GM18511 (cell line): Measurements from ENCODE around the gene PHPT1.
"Not testable (repeated sequence)": the region's sequence is repeated elsewhere in the genome, so short reads cannot be mapped to it uniquely, and the experiment has no call there.

Experiments used
- ATAC-seq: cut with Tn5 transposase; IDR thresholded peaks from one replicate; pipeline ENCODE4 v1.9.1; 2021; ENCODE audit warnings: mild to moderate bottlenecking, moderate library complexity; ENCODE audit not compliant: unreplicated experiment

The PHPT1 gene

GRCh38 chr9:136823136-136824046, 25.8 kb upstream of the PHPT1 start:
- no peak for ATAC-seq

GRCh38 chr9:136824496-136825225, 24.5 kb upstream of the PHPT1 start:
- no peak for ATAC-seq

DNA sequence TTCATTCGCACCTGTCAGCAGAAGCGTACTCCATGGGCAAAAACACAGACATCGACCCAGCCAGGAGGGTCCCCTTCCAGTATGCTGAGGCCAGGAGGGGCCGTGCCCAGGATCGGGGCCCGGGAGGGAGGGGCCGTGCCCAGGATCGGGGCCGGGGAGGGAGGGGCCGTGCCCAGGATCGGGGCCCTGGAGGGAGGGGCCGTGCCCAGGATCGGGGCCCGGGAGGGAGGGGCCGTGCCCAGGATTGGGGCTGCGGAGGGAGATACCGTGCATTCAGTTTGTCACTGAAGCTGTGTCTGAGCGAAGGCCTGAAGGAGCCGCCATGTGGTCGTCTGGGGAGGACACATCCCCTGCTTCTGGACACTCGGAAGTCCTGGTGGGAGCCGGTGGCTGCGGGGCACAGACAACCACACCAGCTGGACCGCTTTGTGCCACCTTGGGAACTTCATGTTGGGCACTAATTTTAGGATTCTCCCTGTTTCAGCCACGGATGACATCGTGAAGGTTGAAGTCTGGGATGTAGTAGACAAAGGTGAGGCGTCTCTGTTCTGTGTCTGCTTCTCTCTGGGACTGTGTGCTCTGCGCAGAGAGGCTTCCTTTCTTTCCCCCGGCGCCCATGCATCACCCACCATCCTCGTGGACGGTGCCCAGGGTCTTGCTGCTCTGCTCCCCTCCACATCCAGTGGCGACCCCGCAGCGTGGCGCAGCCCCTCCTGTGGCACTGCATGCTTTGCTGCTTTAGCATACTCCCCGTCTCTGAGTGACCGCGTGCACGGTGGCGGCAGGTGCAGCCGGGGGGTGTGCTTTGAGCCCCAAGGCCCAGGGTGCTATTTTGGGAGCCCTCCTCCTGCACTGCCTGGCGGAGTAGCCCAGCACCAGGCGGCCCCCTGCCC, 23.7 kb upstream of the PHPT1 start:
- ATAC-seq: no peak

DNA sequence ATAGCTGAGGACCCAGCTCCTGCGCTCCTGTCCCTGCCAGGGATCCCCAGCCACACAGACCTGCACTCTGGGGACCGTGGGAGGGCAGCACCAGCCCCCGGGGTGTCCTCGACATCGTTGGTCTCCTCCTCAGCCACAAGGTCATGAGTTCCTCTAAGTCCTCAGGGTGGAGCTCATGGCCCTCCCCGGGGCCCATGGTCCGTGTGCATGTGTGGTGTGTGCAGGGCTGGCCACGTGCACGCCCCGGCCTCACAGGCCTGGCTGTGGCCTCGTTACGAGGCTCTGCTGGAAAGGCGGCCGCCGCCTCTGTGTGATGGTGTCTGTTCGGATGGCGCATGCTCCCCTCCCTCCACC, 23.0 kb upstream of the PHPT1 start:
- ATAC-seq: no peak

- ATAC-seq: no peak
These were observed 22.3 kb upstream of the PHPT1 start for GRCh38 chr9:136826703-136827582.

DNA sequence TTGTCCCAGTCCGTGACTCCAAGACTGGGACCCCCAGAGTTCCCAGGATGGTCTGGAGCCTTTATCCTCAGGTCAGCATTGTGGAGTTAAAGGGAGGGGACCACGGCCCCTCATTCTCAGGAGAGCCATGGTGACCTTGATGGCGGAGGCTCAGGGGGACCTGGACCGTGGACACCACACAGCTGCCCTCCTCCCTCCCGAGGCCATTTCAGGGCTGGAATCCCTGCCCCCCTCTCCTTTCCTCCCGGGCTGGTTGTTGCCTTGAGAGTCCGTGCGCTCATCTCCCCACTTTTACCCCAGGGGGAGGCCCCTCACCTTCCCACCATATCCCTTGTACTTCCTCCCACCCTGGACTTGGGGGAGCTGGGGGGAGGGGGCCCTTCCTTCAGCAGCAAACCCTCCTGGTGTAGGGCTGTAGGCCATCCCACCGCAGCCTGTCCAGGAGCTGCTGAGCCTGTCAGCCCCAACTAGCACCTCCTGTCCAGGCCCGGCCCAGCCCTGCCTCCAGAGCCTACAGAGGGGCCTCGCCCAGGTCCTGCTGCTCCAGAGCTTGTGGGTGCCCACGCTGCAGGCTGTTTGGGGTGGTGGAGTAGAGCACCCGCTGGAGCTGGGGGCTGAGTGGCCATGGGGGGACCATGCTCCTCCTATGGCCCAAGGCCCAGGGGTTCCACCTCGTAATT, 21.3 kb upstream of the PHPT1 start:
- ATAC-seq: no peak

DNA sequence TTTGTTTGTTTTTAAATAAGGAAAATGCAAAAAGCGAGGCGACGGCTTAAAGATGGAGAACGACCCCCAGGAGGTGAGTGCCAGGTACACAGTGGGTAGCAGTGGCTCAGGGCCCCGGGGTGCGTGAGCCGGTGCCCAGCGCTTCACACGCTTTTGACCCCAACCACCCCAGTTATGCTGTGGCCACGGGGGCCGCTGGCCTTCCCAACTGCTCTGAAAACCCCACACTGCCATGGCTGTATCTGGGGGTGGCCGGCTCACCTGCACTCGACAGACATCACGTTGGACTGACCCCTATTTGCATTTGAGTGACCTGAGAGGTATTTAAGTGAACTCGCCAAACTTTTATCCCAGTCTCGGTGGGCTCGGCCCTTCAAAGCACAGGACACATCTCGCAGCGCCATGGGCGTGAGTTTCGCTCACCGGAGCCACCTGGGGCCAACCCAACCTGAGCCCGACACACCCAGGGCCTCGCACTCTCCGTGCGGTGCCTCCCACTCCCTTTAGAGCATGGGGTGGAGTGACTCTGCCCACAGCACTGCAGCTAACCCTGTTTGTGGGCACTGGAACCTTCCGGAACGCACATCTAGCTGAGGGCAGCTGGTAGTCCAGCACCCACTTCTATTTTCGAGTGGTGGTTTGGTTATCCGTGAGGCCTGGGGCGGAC, 20.6 kb upstream of the PHPT1 start:
- no peak for ATAC-seq

DNA sequence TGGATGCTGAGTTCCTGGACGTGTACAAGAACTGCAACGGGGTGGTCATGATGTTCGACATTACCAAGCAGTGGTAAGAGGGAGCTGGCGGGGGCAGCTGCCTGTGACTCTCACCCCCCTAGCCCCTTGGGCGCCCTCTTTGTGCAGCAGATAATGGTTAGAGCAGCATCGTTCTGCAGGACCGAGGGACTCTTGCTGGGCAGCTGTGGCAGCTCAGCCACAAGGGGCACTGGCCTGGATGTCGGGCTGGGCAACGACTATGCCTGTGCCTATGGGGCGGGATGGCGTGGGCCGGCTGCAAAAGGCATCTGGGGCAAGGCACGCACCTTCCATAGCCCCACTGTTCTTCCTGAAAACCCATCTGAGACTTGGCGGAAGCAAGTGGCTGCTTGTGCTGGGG, 19.8 kb upstream of the PHPT1 start:
- ATAC-seq: no peak

DNA sequence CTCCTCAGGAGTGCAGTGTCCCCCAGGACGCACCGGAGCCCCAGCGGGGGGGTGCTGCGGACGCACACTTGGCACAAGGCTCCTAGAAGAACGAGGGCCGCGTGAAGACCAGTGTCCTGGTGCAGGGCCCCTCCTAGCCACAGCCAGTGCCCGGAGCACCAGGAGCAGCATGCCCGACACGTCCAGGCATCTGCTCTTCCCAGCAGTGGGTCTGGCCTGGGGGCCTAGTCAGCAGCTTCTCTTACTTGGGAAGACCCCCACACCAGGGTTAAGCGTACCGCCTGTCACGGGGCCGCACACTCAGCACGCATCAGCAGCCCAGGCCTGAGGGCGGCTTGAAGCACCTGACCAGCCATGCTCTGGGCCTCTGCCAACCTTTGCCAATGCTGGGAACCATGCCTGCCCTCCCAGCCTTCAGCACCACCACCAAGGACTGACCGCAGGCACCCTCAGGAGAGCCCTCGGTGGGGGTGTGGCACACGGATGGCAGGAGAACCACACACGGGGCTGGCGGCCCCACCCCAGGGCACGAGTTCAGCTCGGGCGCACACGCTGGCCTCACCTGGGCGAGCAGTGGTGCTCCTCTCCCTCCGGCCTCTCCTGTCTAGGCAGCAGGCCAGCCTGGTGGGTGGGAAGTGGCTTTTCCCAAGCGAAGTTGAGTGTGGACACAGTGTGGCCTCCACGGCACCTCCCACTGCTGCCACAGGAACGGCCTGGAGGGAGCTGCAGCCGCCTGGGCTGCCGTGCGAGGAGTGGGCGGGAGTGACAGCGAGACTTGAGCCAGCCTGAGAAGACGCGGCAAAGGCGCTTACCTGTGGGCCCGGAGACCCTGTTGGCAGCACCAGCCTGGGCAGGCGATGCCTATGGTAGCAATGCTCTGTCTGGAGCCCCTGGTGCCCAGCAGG, 19.0 kb upstream of the PHPT1 start:
- ATAC-seq: no peak

- no peak for ATAC-seq
These were observed 18.0 kb upstream of the PHPT1 start for GRCh38 chr9:136831002-136831719.

GRCh38 chr9:136831720-136832104, 17.5 kb upstream of the PHPT1 start:
- no peak for ATAC-seq

DNA sequence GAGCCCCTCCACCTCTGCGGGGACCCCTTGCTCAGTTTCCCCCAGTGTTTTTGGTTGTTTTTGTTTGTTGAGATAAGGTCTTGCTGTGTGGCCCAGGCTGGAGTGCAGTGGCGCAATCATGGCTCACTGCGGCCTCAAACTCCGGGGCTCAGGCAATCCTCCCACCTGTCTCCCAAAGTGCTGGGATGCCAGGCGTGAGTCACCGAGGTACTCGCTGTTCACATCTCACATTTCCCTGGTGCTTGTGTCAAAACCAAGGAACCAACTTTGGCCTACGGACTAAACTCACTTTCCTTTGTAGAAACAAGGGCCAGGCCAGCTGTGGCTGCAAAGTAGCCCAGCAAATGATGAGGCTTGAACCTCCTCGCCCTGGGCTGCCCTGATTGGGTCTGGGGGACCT, 16.6 kb upstream of the PHPT1 start:
- ATAC-seq: no peak

- ATAC-seq: not testable (repeated sequence)
These were observed 15.7 kb upstream of the PHPT1 start for GRCh38 chr9:136833381-136834048.

DNA sequence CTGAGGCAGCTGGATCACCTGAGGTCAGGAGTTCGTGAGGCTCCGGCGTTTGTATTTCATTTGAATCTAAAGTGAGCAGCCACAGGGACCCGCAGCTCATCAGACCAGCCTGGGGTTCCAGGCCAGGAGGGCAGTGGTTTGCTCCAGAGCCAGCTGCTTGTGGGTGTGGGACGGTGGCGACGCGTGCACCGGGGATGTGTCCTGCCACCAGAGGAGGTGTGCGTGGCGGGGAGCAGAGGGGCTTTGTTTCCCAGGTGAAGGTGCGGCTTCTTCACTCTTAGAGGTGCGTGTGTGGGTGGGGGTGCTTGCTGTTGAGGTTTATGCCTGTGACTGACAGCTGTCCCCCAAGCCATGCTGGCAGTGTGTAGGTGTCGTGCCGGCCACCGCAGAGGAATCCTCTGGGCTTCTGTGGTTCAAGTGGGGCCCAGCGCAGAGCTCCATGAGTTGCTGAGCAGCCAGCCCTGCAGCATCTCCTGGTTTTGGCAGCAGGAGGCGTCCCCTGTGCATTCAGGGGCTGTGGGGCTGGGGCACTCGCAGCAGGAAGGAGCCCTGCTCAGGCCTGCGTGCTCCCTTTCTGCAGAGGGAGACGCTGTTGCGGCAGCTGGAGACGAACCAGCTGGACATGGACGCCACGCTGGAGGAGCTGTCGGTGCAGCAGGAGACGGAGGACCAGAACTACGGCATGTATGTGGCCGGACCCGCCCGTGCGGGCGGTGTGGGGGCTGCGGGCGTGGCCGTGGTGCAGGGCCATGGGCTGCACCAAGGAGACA, 13.9 kb upstream of the PHPT1 start:
- ATAC-seq: no peak

- no peak for ATAC-seq
These were observed 13.0 kb upstream of the PHPT1 start for GRCh38 chr9:136835932-136836904.
